Suppressor macrophage treated with lipopolysaccharide for 1 hour (primary cell): ENCODE data around the gene ERAL1.
A peak's percentile ranks its signal among the peaks of the same experiment; 100 is the strongest.
"Not testable (repeated sequence)": the region's sequence is repeated elsewhere in the genome, so short reads cannot be mapped to it uniquely, and the experiment has no call there.

ENCODE experiments used
- DNase-seq, 3 donors: peaks; one replicate each; pipeline ENCODE4 v3.0.0-alpha.2; 2020 to 2022

Gene ERAL1

GRCh38 chr17:28900986-28901726 lies 46.3 kb downstream of the ERAL1 start:
- no peak for DNase-seq

GRCh38 chr17:28901866-28902818 lies 47.3 kb downstream of the ERAL1 start:
- DNase-seq: peak in 2 of 3 donors; percentile 26 to 52

- peak; percentile 90 to 97 (median 96) for DNase-seq
Observed at GRCh38 chr17:28902819-28903545, 48.2 kb downstream of the ERAL1 start, which contains the start of gene DHRS13. TSS of gene DHRS13 (minus strand) at chr17:28903079. CDS start at chr17:28902944, 135 bp downstream.

GRCh38 chr17:28903546-28903841 lies 48.7 kb downstream of the ERAL1 start:
- DNase-seq: not testable (repeated sequence)

GRCh38 chr17:28904800-28905199 lies 50.0 kb downstream of the ERAL1 start:
- no peak for DNase-seq

- no peak for DNase-seq
Observed at GRCh38 chr17:28906276-28906675, 51.5 kb downstream of the ERAL1 start.

GRCh38 chr17:28906706-28907438 lies 52.1 kb downstream of the ERAL1 start:
- no peak for DNase-seq

GRCh38 chr17:28907709-28908475 lies 53.1 kb downstream of the ERAL1 start:
- no peak for DNase-seq

GRCh38 chr17:28908640-28909167 lies 53.9 kb downstream of the ERAL1 start:
- no peak for DNase-seq

- DNase-seq: no peak
Observed at GRCh38 chr17:28910534-28910933, 55.7 kb downstream of the ERAL1 start.
